RWPE1 (cell line): Measurements from ENCODE around the gene RFX3.

Source experiments
- CTCF ChIA-PET: fragments of 350-600 bp; sonication (Branson Sonifier 250); formaldehyde crosslinking; extraction: SDS; loops from one replicate; lab custom pipeline; 2021; lab: Yijun Ruan, JAX
- POLR2A ChIA-PET: fragments of 400-600 bp; formaldehyde crosslinking; extraction: SDS; loops from one replicate; lab custom pipeline; 2020; ENCODE audit warnings: antibody characterized with exemption; ENCODE audit not compliant: low non-redundant PET; lab: Yijun Ruan, JAX
- DNase-seq: peaks from one replicate; pipeline ENCODE4 v3.0.0; 2012; ENCODE audit warnings: low spot score
- H3K27ac ChIP-seq: fragments of 450-650 bp; 2 replicates; pipeline ENCODE4 v1.5.1; 2017
- CTCF ChIP-seq: fragments of 450-650 bp; conservative IDR thresholded peaks from 2 replicates; pipeline ENCODE4 v1.5.1; 2017; ENCODE audit warnings: low read depth, mild to moderate bottlenecking

Gene RFX3

DNA sequence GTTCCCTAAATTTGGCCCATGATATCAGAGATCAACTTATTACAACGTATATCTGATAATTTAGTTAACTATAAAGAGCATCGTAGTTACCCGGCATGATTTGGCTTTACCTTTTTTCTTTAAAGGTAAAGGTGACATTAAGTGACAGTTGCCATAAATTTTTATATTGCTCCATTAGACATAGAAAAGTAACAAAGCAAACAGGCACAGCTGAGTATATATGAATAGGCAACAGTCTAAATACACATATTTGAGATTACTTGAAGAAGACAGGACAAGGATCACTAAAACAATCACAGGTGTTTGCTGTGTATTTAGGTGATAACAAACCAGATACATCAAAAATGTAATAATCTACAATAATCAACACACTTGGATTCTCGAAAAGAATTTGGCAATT, 34.8 kb downstream of the RFX3 start:
- ChIA-PET CTCF (no interaction called here), POLR2A (no interaction called here)
- no peak for DNase-seq
- no peak overlapping the region for H3K27ac ChIP-seq
- no peak for TF ChIP-seq CTCF

- POLR2A ChIA-PET, result no interaction called here
- CTCF ChIA-PET, result no interaction called here
- no peak overlapping the region for H3K27ac ChIP-seq
- TF ChIP-seq CTCF, result no peak
- no peak for DNase-seq
These were observed 43.2 kb downstream of the RFX3 start for GRCh38 chr9:3482578-3482977.

GRCh38 chr9:3480353-3480655, 45.5 kb downstream of the RFX3 start:
- H3K27ac ChIP-seq, result no peak overlapping the region
- POLR2A ChIA-PET, result no interaction called here

GRCh38 chr9:3479514-3480352, 46.1 kb downstream of the RFX3 start:
- DNase-seq, result no peak
- no peak overlapping the region for H3K27ac ChIP-seq
- ChIA-PET POLR2A (no interaction called here), CTCF (no interaction called here)
- no peak for TF ChIP-seq CTCF

More at GRCh38 chr9:3480353-3480655, 45.5 kb downstream of the RFX3 start:
- TF ChIP-seq CTCF, result no peak
- DNase-seq, result no peak
- CTCF ChIA-PET, result no interaction called here

- CTCF ChIA-PET, result no interaction called here
- TF ChIP-seq CTCF, result no peak
- DNase-seq, result peak; percentile 13
- no peak overlapping the region for H3K27ac ChIP-seq
- POLR2A ChIA-PET, result interaction anchor here (0.7 kb wide), 1 partner anchor 296 kb away, joined by 3 read pairs; no protein-coding TSS in a partner anchor
These were observed 47.2 kb downstream of the RFX3 start for GRCh38 chr9:3478549-3478953.

- CTCF ChIA-PET, result interaction anchor here (0.7 kb wide), 1 partner anchor 476 kb away, joined by 4 read pairs; no protein-coding TSS in a partner anchor
- DNase-seq, result no peak
- TF ChIP-seq CTCF, result no peak
- no peak overlapping the region for H3K27ac ChIP-seq
- POLR2A ChIA-PET, result no interaction called here
These were observed 48.5 kb downstream of the RFX3 start for GRCh38 chr9:3477236-3477834.
